Body of pancreas (tissue), 4 donors: ENCODE data around the gene ALOX15B. TPM values are rescaled to one million over a fixed set of nuclear protein-coding genes. Genes with fewer than 3 reads are reported as not detected.

ENCODE experiments used
- ATAC-seq: fragments of 150-250 bp; one replicate; pipeline ENCODE4 v1.9.1; 2016
- DNase-seq, 4 donors: peaks; one replicate each; pipeline ENCODE4 v3.0.0-alpha.2; 2019
- H3K27ac ChIP-seq, 4 donors: fragments of 200-600 bp; sonication (generic); 1 replicate in 3 of 4; 2 replicates in 1 of 4; pipeline versions ENCODE4 v1.5.1 to v1.6.1; 2016 to 2019; ENCODE audit warnings: mild to moderate bottlenecking in 1 of 4, mixed read lengths in 1 of 4, moderate library complexity in 1 of 4
- H3K27me3 ChIP-seq, 2 donors: fragments of 200-600 bp; sonication (generic); one replicate each; pipeline ENCODE4 v1.6.0; 2016; ENCODE audit warnings: mild to moderate bottlenecking in 1 of 2
- H3K36me3 ChIP-seq, 2 donors: fragments of 200-600 bp; sonication (generic); replicated peaks in 1 of 2; 2 replicates each; pipeline ENCODE4 v1.5.1; 2016; ENCODE audit warnings: low read depth in 2 of 2; ENCODE audit not compliant: insufficient read depth in 1 of 2
- H3K4me1 ChIP-seq: fragments of 200-600 bp; sonication (generic); one replicate; pipeline ENCODE4 v1.6.0; 2016
- H3K4me3 ChIP-seq, 2 donors: fragments of 200-600 bp; sonication (generic); 1 replicate in 1 of 2; 2 replicates in 1 of 2; pipeline ENCODE4 v1.5.1; 2016 to 2019
- H3K9me3 ChIP-seq, 3 donors: fragments of 200-600 bp; sonication (generic); 1 replicate in 2 of 3; 2 replicates in 1 of 3; pipeline ENCODE4 v1.5.1; 2016
- POLR2A ChIP-seq, 3 donors: fragments of 450-650 bp; IDR thresholded peaks; one replicate each; pipeline ENCODE4 v1.6.1; 2016; ENCODE audit warnings: antibody characterized with exemption in 3 of 3, mild to moderate bottlenecking in 2 of 3
- WGBS, 2 donors: methylation state at CpG; one replicate each; pipeline ENCODE4 v1.1.5; 2017; 5-methylcytosine and 5-hydroxymethylcytosine counted together
- intact Hi-C: fragments of 100-400 bp; cut with DNase I; formaldehyde crosslinking; loops from one replicate; pipeline ENCODE4 v1.15.1; 2023
- total RNA-seq, 2 donors: library from RNA; depleted of rRNA; stranded (reverse); fragments of >200 nt; gene quantifications; one replicate each; pipeline ENCODE4 v1.1.0, GENCODE V29; 2016
- TF ChIP-seq, protein P1 (sequence below), 7 experiments: fragments of 450-650 bp in 4 of 7; fragments of 200-600 bp in 3 of 7; sonication (generic) in 3 of 7; IDR thresholded peaks; one replicate each; pipeline ENCODE4 v1.5.1; 2016 to 2019; ENCODE audit warnings: antibody characterized with exemption in 7 of 7

The ALOX15B gene
- total RNA-seq, 2 donors from 2014 or later = 1.3 TPM; not detected in 1

DNA sequence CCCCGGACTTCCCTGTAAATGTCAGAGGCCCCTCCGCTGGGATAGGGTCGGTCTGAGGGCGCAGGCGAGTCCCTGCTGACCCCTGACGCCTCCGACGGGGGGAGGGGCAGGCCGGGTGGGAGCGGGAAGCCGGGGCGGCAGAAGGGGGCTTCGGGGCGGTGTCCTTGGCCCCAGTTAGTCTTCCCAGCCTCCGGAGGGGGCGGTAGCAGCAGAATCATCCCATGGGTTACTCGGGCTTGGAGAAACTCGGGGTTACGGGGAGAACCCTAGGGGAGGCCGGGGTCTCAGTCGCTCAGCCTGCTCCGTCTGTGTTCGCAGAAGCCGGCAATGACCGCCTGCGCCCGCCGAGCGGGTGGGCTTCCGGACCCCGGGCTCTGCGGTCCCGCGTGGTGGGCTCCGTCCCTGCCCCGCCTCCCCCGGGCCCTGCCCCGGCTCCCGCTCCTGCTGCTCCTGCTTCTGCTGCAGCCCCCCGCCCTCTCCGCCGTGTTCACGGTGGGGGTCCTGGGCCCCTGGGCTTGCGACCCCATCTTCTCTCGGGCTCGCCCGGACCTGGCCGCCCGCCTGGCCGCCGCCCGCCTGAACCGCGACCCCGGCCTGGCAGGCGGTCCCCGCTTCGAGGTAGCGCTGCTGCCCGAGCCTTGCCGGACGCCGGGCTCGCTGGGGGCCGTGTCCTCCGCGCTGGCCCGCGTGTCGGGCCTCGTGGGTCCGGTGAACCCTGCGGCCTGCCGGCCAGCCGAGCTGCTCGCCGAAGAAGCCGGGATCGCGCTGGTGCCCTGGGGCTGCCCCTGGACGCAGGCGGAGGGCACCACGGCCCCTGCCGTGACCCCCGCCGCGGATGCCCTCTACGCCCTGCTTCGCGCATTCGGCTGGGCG is 35.9 kb upstream of the ALOX15B start:
- H3K4me1 ChIP-seq = peaks cover 11% of the 10 kb centered on the region
- no peak overlapping the region for H3K4me3 ChIP-seq
- H3K36me3 ChIP-seq = no peaks in the 10 kb centered on the region
- peaks cover 0 to 24% of the 10 kb centered on the region in 2 donors for H3K27me3 ChIP-seq
- no peaks in the 10 kb centered on the region for H3K9me3 ChIP-seq
- H3K27ac ChIP-seq = no peak overlapping the region
- TF ChIP-seq, protein P1, sequence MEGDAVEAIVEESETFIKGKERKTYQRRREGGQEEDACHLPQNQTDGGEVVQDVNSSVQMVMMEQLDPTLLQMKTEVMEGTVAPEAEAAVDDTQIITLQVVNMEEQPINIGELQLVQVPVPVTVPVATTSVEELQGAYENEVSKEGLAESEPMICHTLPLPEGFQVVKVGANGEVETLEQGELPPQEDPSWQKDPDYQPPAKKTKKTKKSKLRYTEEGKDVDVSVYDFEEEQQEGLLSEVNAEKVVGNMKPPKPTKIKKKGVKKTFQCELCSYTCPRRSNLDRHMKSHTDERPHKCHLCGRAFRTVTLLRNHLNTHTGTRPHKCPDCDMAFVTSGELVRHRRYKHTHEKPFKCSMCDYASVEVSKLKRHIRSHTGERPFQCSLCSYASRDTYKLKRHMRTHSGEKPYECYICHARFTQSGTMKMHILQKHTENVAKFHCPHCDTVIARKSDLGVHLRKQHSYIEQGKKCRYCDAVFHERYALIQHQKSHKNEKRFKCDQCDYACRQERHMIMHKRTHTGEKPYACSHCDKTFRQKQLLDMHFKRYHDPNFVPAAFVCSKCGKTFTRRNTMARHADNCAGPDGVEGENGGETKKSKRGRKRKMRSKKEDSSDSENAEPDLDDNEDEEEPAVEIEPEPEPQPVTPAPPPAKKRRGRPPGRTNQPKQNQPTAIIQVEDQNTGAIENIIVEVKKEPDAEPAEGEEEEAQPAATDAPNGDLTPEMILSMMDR (IDR thresholded peaks at IDR 0.05) = no peak
- no peak for TF ChIP-seq POLR2A (IDR thresholded peaks at IDR 0.05)
- intact Hi-C loops = no loop called here
- DNase-seq (no peak), ATAC-seq (peak; percentile 50)
- 7 to 16% methylated on average over 16 to 70 of the region's 92 CpGs for WGBS, 2 donors

DNA sequence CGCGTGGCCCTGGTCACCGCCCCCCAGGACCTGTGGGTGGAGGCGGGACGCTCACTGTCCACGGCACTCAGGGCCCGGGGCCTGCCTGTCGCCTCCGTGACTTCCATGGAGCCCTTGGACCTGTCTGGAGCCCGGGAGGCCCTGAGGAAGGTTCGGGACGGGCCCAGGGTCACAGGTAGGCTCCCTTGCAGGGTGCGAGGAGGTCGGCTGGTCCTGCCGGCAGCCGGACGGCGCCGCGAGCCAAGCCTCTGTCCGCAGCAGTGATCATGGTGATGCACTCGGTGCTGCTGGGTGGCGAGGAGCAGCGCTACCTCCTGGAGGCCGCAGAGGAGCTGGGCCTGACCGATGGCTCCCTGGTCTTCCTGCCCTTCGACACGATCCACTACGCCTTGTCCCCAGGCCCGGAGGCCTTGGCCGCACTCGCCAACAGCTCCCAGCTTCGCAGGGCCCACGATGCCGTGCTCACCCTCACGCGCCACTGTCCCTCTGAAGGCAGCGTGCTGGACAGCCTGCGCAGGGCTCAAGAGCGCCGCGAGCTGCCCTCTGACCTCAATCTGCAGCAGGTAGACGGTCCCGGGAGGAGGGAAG is 35.2 kb upstream of the ALOX15B start:
- ATAC-seq = peak; percentile 21
- WGBS, 2 donors = 65 to 66% methylated on average over 20 to 24 of the region's 44 CpGs
- Histone ChIP-seq H3K27ac (no peak overlapping the region), H3K36me3 (no peaks in the 10 kb centered on the region), H3K4me1 (peaks cover 11% of the 10 kb centered on the region), H3K4me3 (no peak overlapping the region), H3K27me3 (peaks cover 0 to 24% of the 10 kb centered on the region in 2 donors), H3K9me3 (no peaks in the 10 kb centered on the region)
- no peak for DNase-seq
- TF ChIP-seq POLR2A (IDR thresholded peaks at IDR 0.05) = no peak
- TF ChIP-seq, protein P1 (IDR thresholded peaks at IDR 0.05) = no peak
- intact Hi-C loops = no loop called here

DNA sequence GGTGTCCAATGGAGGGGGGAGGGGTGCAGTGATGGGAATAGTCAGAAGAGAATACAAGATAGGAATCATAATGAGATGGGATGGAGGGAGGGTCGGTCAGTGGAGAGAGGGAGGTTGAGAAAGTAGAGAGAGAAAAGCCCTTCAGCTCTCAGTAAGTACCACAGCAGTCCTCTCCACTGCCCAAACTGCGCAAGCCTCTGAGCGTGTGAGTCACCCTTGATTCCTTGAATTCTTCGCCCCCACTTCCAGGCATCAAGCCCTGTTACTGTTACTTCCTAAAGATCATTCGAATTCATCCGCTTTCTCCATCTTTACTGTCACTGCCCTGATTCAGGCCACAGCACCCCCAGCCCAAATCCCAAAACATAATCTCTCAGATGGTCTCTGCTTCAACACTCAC is 34.0 kb upstream of the ALOX15B start:
- H3K27me3 ChIP-seq = peaks cover 0 to 24% of the 10 kb centered on the region in 2 donors
- intact Hi-C loops = no loop called here
- WGBS, 2 donors = 83 to 95% methylated on average over 6 of the region's 6 CpGs
- H3K9me3 ChIP-seq = no peaks in the 10 kb centered on the region
- H3K36me3 ChIP-seq = no peaks in the 10 kb centered on the region
- DNase-seq (no peak), ATAC-seq (no peak)
- peaks cover 11% of the 10 kb centered on the region for H3K4me1 ChIP-seq
- no peak overlapping the region for H3K4me3 ChIP-seq
- TF ChIP-seq POLR2A (IDR thresholded peaks at IDR 0.05) = no peak
- TF ChIP-seq, protein P1 (IDR thresholded peaks at IDR 0.05) = no peak
- H3K27ac ChIP-seq = no peak overlapping the region

DNA sequence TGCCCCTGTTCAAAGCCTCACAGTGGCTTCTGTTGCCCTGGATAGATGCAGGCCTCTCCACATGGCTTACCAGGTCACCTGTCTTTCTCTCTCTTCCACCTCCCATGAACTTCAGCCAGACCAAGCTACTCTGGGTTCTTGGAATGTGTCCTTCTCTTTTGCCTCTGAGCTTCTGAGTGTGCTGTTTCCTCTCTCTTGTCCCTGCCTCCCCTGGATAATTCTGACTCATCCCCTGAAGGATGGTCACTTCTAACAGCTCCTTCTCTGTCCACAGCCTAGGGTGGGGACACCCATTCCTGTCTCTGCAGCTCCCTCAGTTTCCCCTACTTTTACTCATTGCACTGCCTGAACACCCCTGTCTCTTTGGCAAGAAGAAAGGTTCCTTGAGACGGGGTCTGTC is 33.5 kb upstream of the ALOX15B start:
- Histone ChIP-seq H3K36me3 (no peaks in the 10 kb centered on the region), H3K4me1 (peaks cover 11% of the 10 kb centered on the region), H3K27ac (no peak overlapping the region), H3K27me3 (peaks cover 0 to 24% of the 10 kb centered on the region in 2 donors), H3K4me3 (no peak overlapping the region), H3K9me3 (no peaks in the 10 kb centered on the region)
- WGBS, 2 donors = 78 to 92% methylated on average over 1 of the region's 1 CpG
- ATAC-seq = no peak
- no peak for DNase-seq
- TF ChIP-seq POLR2A (IDR thresholded peaks at IDR 0.05) = no peak
- TF ChIP-seq, protein P1 (IDR thresholded peaks at IDR 0.05) = no peak
- intact Hi-C loops = no loop called here
